Sigmoid colon (tissue), 7 donors: ENCODE results near the gene YIPF2. TPM values are rescaled to one million over a fixed set of nuclear protein-coding genes. Genes with fewer than 3 reads are reported as not detected.
"Not testable (repeated sequence)": the region's sequence is repeated elsewhere in the genome, so short reads cannot be mapped to it uniquely, and the experiment has no call there.

ENCODE experiments used
- DNase-seq: peaks from one replicate; pipeline ENCODE4 v3.0.0-alpha.2; 2019
- H3K27ac ChIP-seq, 4 donors: fragments of 200-600 bp; sonication (generic); one replicate each; pipeline ENCODE4 v1.5.1; 2016 to 2019; ENCODE audit warnings: mild to moderate bottlenecking in 1 of 4
- H3K27me3 ChIP-seq, 3 donors: fragments of 200-600 bp; sonication (generic); one replicate each; pipeline ENCODE4 v1.5.1; 2019; ENCODE audit warnings: mild to moderate bottlenecking in 1 of 3
- H3K36me3 ChIP-seq, 4 donors: fragments of 200-600 bp; sonication (generic); one replicate each; pipeline ENCODE4 v1.5.1; 2016 to 2019
- H3K4me1 ChIP-seq, 4 donors: fragments of 200-600 bp; sonication (generic); one replicate each; pipeline ENCODE4 v1.5.1; 2017 to 2019
- H3K4me3 ChIP-seq, 4 donors: fragments of 200-600 bp; sonication (generic); one replicate each; pipeline ENCODE4 v1.5.1; 2017 to 2019; ENCODE audit warnings: mild to moderate bottlenecking in 2 of 4, moderate library complexity in 1 of 4
- H3K9me3 ChIP-seq, 4 donors: fragments of 200-600 bp in 3 of 4; sonication (generic) in 3 of 4; one replicate each; pipeline versions ENCODE4 v1.5.1 to v1.6.1; 2013 to 2019
- CTCF ChIP-seq, 4 experiments: fragments of 450-650 bp in 3 of 4; fragments of 200-600 bp in 1 of 4; IDR thresholded peaks; one replicate each; pipeline ENCODE4 v1.5.1; 2016 to 2019; ENCODE audit warnings: antibody characterized with exemption in 4 of 4, mild to moderate bottlenecking in 3 of 4, moderate library complexity in 2 of 4
- EP300 ChIP-seq, 4 donors: sonication (generic); formaldehyde crosslinking; IDR thresholded peaks; one replicate each; pipeline ENCODE4 v1.6.1; 2017; ENCODE audit warnings: antibody characterized with exemption in 4 of 4
- POLR2A ChIP-seq, 2 donors: fragments of 450-650 bp; IDR thresholded peaks; one replicate each; pipeline ENCODE4 v1.6.1; 2016; ENCODE audit warnings: antibody characterized with exemption in 2 of 2, mild to moderate bottlenecking in 2 of 2, moderate library complexity in 2 of 2
- POLR2AphosphoS5 ChIP-seq, 4 donors: sonication (generic); formaldehyde crosslinking; IDR thresholded peaks; one replicate each; pipeline ENCODE4 v1.6.1; 2017; ENCODE audit warnings: antibody characterized with exemption in 4 of 4
- WGBS, 2 donors: extraction: QIAGEN DNeasy Blood & Tissue Kit; methylation state at CpG; one replicate each; pipeline ENCODE4 v1.1.7; 2013; 5-methylcytosine and 5-hydroxymethylcytosine counted together
- intact Hi-C: fragments of 100-400 bp; cut with DNase I; formaldehyde crosslinking; loops from one replicate; pipeline ENCODE4 v1.15.1; 2023
- polyA plus RNA-seq, 3 donors: library from polyadenylated mRNA; stranded (reverse); fragments of 200-250 nt; gene quantifications; one replicate each; pipeline ENCODE4 v1.2.3, GENCODE V29; 2013
- total RNA-seq, 4 donors: library from RNA; depleted of rRNA; stranded (reverse); fragments of >200 nt; gene quantifications; one replicate each; pipeline ENCODE4 v1.1.0, GENCODE V29; 2016
- donor health status: healthy with polysubstance abuse.
- donor health status: Bipolar disorder and iron deficiency.
- donor health status: healthy.

Gene YIPF2
- total and polyA plus RNA-seq, 7 donors: 19.4 to 61.3 (median 27.7) TPM

GRCh38 chr19:10878253-10878652 lies 50.2 kb downstream of the YIPF2 start:
- H3K4me3 ChIP-seq: no peak overlapping the region
- 72 to 83% methylated on average over 3 of the region's 3 CpGs for WGBS, 2 donors
- H3K36me3 ChIP-seq: no peaks in the 10 kb centered on the region
- DNase-seq: no peak
- H3K27ac ChIP-seq: peak overlapping the region in 1 of 4 donors; percentile 61
- no peaks in the 10 kb centered on the region for H3K27me3 ChIP-seq
- no peaks in the 10 kb centered on the region for H3K9me3 ChIP-seq
- intact Hi-C loops: no loop called here
- H3K4me1 ChIP-seq: peaks cover 0 to 91% (median 71%) of the 10 kb centered on the region in 4 donors
- TF ChIP-seq POLR2AphosphoS5 (IDR thresholded peaks at IDR 0.05) (no peak), CTCF (IDR thresholded peaks at IDR 0.05) (no peak), EP300 (IDR thresholded peaks at IDR 0.05) (no peak), POLR2A (IDR thresholded peaks at IDR 0.05) (no peak)

GRCh38 chr19:10877608-10878007 lies 50.8 kb downstream of the YIPF2 start:
- H3K9me3 ChIP-seq, H3K27me3 ChIP-seq, DNase-seq, intact Hi-C loops, H3K4me3 ChIP-seq, H3K36me3 ChIP-seq: not testable (repeated sequence)
- 87 to 93% methylated on average over 9 of the region's 9 CpGs for WGBS, 2 donors
- peak overlapping the region; percentile 33 to 61 (median 46) for H3K27ac ChIP-seq
- H3K4me1 ChIP-seq: peaks cover 0 to 91% (median 72%) of the 10 kb centered on the region in 4 donors

- Histone ChIP-seq H3K9me3 (no peaks in the 10 kb centered on the region), H3K4me1 (peaks cover 0 to 90% (median 65%) of the 10 kb centered on the region in 4 donors), H3K36me3 (no peaks in the 10 kb centered on the region), H3K27ac (peak overlapping the region; percentile 38 to 61 (median 55)), H3K4me3 (no peak overlapping the region), H3K27me3 (no peaks in the 10 kb centered on the region)
- 74 to 85% methylated on average over 10 of the region's 10 CpGs for WGBS, 2 donors
- DNase-seq: no peak
- TF ChIP-seq EP300 (IDR thresholded peaks at IDR 0.05): no peak
- intact Hi-C loops: no loop called here
Measured at GRCh38 chr19:10876459-10877240, 51.8 kb downstream of the YIPF2 start.

GRCh38 chr19:10874024-10874423 lies 54.4 kb downstream of the YIPF2 start:
- H3K4me1 ChIP-seq: peaks cover 0 to 71% (median 55%) of the 10 kb centered on the region in 4 donors
- H3K27me3 ChIP-seq: no peaks in the 10 kb centered on the region
- H3K27ac ChIP-seq: peak overlapping the region in 1 of 4 donors; percentile 31
- no peak for TF ChIP-seq POLR2A (IDR thresholded peaks at IDR 0.05)
- TF ChIP-seq POLR2AphosphoS5 (IDR thresholded peaks at IDR 0.05): no peak
- no peak for TF ChIP-seq EP300 (IDR thresholded peaks at IDR 0.05)
- TF ChIP-seq CTCF (IDR thresholded peaks at IDR 0.05): no peak
- no peaks in the 10 kb centered on the region for H3K36me3 ChIP-seq
- WGBS, 2 donors: 13 to 72% methylated on average over 1 of the region's 1 CpG
- H3K4me3 ChIP-seq: no peak overlapping the region
- intact Hi-C loops: no loop called here
- no peaks in the 10 kb centered on the region for H3K9me3 ChIP-seq
- no peak for DNase-seq

GRCh38 chr19:10872546-10873107 lies 55.8 kb downstream of the YIPF2 start:
- 10 to 15% methylated on average over 16 of the region's 16 CpGs for WGBS, 2 donors
- Histone ChIP-seq H3K36me3 (no peaks in the 10 kb centered on the region), H3K27ac (peak overlapping the region; percentile 78 to 96 (median 91)), H3K9me3 (no peaks in the 10 kb centered on the region), H3K27me3 (no peaks in the 10 kb centered on the region), H3K4me1 (peaks cover 0 to 59% (median 44%) of the 10 kb centered on the region in 4 donors), H3K4me3 (peak overlapping the region; percentile 70 to 98 (median 96))
- no peak for DNase-seq
- intact Hi-C loops: loop anchor here (2.0 kb wide), 1 partner anchor 56 kb away; the partner anchor contains the start of genes TIMM29 and YIPF2
- TF ChIP-seq EP300 (IDR thresholded peaks at IDR 0.05): no peak
- TF ChIP-seq CTCF (IDR thresholded peaks at IDR 0.05): no peak
- no peak for TF ChIP-seq POLR2A (IDR thresholded peaks at IDR 0.05)
- no peak for TF ChIP-seq POLR2AphosphoS5 (IDR thresholded peaks at IDR 0.05)

Other genes starting within 250 kb of the YIPF2 start
- 10 to 100 TPM; 21.7 to 34.2 (median 29.7) TPM for gene QTRT1, start 227.2 kb downstream of the YIPF2 start, total RNA-seq
- 10 to 100 TPM; 64.9 to 93.6 (median 69.8) TPM for gene QTRT1, start 227.2 kb downstream of the YIPF2 start, polyA plus RNA-seq
- 10 to 100 TPM; 53.2 to 96.7 (median 64.1) TPM for gene DNM2, start 210.6 kb downstream of the YIPF2 start, total RNA-seq
- 100 to 1,000 TPM; 152 to 326 (median 222) TPM for gene DNM2, start 210.6 kb downstream of the YIPF2 start, polyA plus RNA-seq
- 10 to 100 TPM; 14.1 to 35.3 (median 28.9) TPM for gene TMED1, start 92.4 kb downstream of the YIPF2 start, total RNA-seq
- 10 to 100 TPM; 10.8 to 21.8 (median 15.3) TPM for gene TMED1, start 92.4 kb downstream of the YIPF2 start, polyA plus RNA-seq
- gene C19orf38, start 80.2 kb downstream of the YIPF2 start, total RNA-seq: 1 to 10 TPM in 2 of 4 donors, under 1 TPM in 1, not detected in 1; 0.99 to 2.1 (median 2.0) TPM
- gene C19orf38, start 80.2 kb downstream of the YIPF2 start, polyA plus RNA-seq: 1 to 10 TPM in 2 of 3 donors, under 1 TPM in 1; 0.92 to 3.3 (median 1.2) TPM
- 10 to 100 TPM; 18.1 to 24.9 (median 20.8) TPM for gene CARM1, start 57.1 kb downstream of the YIPF2 start, total RNA-seq
- 10 to 100 TPM; 21.6 to 51.8 (median 29.4) TPM for gene CARM1, start 57.1 kb downstream of the YIPF2 start, polyA plus RNA-seq
- gene TIMM29, start 172 bp upstream of the YIPF2 start, total RNA-seq: 10 to 100 TPM; 18.8 to 28.5 (median 26.0) TPM
- 10 to 100 TPM in 2 of 3 donors, 1 to 10 TPM in 1; 9.6 to 22.6 (median 15.5) TPM for gene TIMM29, start 172 bp upstream of the YIPF2 start, polyA plus RNA-seq
- 10 to 100 TPM; 22.5 to 51.0 (median 34.4) TPM for gene SMARCA4, start 32.4 kb upstream of the YIPF2 start, total RNA-seq
- 10 to 100 TPM; 35.4 to 73.9 (median 39.1) TPM for gene SMARCA4, start 32.4 kb upstream of the YIPF2 start, polyA plus RNA-seq
- 100 to 1,000 TPM in 1 of 4 donors, 10 to 100 TPM in 1, 1 to 10 TPM in 2; 7.1 to 139 (median 15.0) TPM for gene LDLR, start 160.8 kb upstream of the YIPF2 start, total RNA-seq
- 10 to 100 TPM; 20.4 to 76.0 (median 20.6) TPM for gene LDLR, start 160.8 kb upstream of the YIPF2 start, polyA plus RNA-seq
- 1 to 10 TPM in 3 of 4 donors, under 1 TPM in 1; 0.99 to 6.0 (median 2.8) TPM for gene SPC24, start 227.1 kb upstream of the YIPF2 start, total RNA-seq
- gene SPC24, start 227.1 kb upstream of the YIPF2 start, polyA plus RNA-seq: 10 to 100 TPM in 1 of 3 donors, 1 to 10 TPM in 2; 1.2 to 13.0 (median 2.1) TPM